ENCODE data around the gene SESN2. TPM values are rescaled to one million over a fixed set of nuclear protein-coding genes. Genes with fewer than 3 reads are reported as not detected.

SESN2 gene
- total RNA-seq, 1 experiment from 2014 or later: 17.4 TPM

DNA sequence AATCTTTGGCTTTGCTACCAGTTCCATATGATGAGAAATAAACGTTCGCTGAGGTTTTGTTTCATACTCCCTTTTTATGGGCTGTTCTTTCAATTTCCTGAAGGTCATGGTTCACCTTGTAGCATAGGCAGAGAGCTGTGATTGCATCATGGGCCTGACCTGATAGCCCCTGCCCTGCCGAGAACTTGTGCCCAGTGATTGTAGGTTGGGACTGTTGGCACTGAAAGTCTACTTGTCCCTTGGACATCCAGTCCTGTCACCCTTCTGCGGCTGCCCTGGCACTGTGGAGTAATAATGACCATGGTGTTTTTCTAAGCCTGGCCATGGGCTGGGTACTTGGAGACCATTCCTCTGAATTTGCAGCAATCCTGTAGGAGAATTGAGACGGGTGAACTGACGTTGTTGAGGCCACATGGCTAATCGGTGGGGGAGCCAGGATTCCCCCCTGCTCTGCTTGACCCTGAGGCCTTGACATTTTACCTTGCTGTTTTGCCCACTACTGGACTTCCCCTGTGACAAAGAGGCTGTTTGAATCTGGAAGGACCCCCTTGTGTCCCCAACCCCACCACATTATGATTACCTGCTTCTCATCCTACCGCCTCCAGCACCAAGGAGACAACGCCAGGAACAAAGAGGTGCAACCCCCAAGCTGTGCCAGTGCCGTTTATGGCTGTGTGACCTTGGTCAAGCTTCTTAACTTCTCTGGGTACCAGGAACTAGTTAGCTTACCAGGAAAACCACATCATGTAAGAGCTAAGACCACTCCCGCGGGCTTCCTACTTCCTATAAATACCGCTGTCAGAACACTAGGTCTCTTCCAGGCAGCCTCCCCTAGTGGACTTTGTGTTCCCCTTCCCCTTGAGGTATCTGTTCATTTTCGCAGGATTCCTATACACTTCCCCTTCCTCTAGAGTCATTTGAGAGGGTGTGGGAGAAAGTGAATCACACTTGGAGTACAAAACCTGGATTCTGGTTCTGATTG, 23.4 kb downstream of the SESN2 start:
- DNase-seq (ENCODE audit: low read depth): no peak

DNA sequence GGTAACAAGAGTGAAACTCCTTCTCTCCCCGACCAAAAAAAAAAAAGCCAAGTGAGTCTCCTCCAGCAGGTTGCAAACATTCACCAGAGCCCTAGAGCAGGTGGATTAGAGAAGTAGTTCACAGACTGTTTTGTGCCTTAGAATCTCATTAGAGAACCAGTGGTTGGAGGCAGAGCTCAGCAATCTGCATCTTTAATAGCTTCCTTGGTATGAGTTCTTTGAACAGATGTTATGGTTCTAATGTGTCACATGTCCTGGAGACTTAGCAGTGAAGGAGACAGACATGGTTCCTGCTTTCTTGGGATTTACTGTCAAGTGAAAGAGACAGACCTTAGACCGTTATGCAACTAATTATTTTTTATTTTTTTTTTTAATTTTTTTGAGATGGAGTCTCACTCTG, 26.8 kb downstream of the SESN2 start:
- DNase-seq (ENCODE audit: low read depth): no peak

DNA sequence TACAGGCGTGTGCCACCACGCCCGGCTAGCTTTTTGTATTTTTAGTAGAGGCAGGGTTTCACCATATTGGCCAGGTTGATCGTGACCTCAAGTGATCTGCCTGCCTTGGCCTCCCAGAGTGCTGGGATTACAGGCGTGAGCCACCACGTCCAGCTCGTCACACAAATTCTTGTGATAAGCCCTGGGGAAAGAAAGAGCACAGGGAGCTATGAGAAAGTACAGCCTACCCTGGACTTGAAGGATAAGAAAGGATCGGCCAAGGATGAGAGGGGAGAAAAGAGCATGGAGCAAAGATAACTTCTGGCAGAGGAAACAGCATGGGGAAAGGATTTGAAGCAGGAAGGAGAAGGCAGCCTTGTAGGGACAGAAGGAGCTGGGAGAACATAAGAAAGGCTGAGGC, 29.2 kb downstream of the SESN2 start:
- DNase-seq (ENCODE audit: low read depth): no peak

GRCh38 chr1:28290851-28291250, 31.5 kb downstream of the SESN2 start:
- DNase-seq (ENCODE audit: low read depth): no peak

GRCh38 chr1:28291711-28292110, 32.4 kb downstream of the SESN2 start:
- DNase-seq (ENCODE audit: low read depth): no peak

GRCh38 chr1:28295936-28296335, 36.6 kb downstream of the SESN2 start:
- DNase-seq (ENCODE audit: low read depth): no peak

- DNase-seq (ENCODE audit: low read depth): peak; percentile 71
Measured at GRCh38 chr1:28296401-28297261, 37.3 kb downstream of the SESN2 start.

GRCh38 chr1:28297826-28298225, 38.5 kb downstream of the SESN2 start:
- no peak for DNase-seq (ENCODE audit: low read depth)

DNA sequence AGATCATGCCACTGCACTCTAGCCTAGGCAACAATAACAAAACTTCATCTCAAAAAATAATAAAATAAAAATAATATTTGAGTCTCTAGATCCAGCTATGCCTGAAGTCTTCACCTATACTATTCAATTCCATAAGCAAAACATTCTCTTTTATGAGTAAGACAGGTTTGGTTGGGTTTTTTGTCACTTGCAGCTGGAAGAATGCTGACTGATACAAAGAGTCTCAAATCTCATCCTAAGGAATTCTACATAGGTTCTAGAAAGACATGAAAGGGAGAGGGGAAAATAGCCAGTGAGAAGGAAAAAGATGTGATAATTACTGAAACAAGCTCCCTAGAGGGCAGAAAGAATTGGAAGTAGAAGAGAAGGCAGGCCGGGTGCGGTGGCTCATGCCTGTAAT, 39.1 kb downstream of the SESN2 start:
- no peak for DNase-seq (ENCODE audit: low read depth)

DNA sequence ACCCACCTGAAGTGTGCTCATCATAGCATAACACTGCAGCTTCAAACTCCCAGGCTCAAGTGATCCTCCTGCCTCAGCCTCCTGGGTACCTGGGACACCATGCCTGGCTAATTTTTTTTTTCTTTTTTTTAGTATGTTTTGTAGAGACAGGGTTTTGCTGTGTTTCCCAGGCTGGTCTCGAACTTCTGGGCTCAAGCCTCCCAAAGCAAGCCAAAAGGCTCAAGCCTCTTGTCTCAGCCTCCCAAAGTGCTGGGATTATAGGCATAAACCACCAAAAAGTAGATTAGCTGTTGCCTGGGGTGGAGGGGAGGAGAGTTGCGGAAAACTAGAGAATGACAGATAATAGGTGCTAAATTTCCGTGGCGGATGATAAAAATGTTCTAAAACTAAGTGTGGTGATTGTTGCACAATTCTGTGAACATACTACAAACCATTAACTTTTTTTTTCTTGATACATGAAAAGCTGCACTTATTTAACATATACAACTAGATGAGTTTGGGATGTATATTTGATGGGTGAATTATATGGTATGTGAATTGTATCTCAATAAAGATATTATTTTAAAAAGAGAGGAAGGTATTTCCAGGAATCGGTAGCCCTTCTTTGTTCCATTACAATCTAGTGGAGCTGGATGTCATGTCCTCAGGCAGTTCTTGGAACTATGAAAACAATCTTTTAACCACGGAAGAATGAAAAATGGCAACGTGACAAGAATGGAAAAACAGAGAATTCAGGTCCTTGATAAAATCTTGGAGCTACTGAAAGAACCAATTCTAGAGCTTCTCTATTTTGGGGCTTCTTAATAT, 42.3 kb downstream of the SESN2 start:
- DNase-seq (ENCODE audit: low read depth): no peak

GRCh38 chr1:28302247-28302646, 42.9 kb downstream of the SESN2 start:
- DNase-seq (ENCODE audit: low read depth): no peak

DNA sequence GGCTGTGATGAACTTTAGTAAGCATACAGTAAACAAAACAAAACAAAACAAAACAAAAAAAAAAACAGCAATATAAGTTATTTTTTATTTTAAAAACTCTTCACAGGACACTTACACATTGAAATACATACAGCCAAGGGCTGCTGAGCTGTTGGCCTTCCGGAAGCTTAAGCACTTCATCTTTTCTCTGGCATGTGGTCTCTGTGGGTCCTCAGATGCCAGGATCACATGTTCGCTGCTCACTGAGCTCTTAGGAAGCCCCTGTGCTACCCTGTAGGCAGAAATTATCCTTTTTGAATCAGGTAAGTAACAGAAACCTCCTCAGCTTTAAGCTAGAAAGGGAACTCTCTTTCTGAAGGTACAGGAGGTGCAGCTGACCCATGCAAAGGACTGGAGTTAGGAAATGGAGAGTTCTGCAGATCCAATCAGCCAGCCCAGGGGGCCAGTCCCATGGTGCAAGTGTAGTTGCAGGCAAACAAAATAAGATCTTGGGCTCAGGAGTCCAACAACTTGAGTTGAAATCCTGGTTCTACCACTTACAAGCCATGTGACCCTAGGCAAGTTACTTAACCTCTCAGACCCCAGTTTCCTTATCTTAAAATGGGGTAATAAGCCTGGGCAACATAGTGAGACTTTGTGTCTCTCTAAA, 47.1 kb downstream of the SESN2 start:
- DNase-seq (ENCODE audit: low read depth): no peak

DNA sequence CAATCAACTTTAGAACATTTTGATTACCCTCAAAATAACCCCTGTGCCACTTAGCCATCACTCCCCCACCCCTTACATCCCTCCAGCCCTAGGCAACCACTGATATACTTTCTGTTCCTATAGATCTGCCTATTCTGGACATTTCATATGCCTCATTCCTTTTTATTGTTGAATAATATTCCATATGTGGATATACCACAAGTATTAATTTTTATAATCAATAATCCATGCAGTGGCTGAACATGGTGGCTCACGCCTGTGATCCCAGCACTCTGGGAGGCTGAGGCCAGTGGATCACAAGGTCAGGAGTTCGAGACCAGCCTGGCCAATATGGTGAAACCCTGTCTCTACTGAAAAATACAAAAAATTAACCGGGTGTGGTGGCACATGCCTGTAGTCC, 49.4 kb downstream of the SESN2 start:
- DNase-seq (ENCODE audit: low read depth): no peak

DNA sequence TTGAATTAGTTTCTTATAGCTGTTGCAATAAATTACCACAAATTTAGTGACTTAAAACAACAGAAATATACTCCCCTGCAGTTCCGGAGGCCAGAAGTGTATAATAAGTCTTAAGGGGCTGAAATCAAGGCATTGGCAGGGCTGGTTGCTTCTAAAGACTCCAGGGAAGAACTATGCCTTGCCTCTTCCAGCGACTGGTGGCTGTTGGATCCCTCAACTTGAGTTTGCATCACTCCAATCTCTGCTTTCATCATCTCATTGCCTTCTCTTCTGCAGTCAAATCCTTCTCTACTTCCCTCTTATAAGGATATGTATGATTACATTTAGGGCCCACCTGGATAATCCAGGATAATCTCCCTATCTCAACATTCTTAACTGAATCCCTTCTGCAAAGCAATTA, 50.4 kb downstream of the SESN2 start:
- DNase-seq (ENCODE audit: low read depth): no peak

DNA sequence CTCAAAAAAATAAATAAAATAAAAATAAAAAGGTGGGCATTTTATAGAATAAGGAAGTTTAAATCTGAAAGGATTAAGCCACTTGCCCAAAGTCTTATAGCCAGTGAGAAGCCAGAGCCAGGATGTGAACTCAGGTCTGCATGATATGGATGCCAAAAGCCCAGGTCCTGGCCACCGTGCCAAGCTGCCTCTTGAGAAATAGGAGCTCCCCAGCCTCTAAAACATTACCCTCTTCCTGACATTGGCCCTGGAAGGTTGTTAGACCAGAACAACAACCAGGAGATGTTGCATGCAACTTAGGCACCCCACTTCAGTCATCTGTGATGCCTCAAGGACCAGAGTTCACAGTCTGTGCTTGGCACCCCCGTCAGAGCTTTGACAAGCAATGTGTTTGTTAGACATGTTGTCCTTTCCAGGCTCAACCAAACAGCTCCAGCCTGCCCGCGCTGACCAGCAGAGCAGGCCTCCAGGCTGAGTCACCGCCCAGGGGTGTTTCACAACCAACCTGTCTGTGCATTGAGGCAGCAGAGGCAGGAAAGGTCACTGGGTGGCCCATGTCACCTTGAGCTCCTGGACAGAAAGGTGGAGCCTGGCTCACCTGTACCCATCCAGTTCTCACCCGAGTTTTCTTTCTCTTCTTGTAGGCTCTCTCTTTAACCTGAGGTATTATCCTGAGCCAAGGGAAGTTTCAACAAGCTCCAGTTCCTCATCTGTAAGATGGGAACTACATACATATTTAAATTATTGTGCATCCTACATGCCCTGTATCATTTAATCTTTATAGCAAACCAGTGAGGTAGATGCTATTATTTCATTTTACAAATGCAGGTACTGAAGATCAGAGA, 54.6 kb downstream of the SESN2 start:
- peak; percentile 62 for DNase-seq (ENCODE audit: low read depth)

GRCh38 chr1:28314547-28314941, 55.2 kb downstream of the SESN2 start:
- no peak for DNase-seq (ENCODE audit: low read depth)

DNA sequence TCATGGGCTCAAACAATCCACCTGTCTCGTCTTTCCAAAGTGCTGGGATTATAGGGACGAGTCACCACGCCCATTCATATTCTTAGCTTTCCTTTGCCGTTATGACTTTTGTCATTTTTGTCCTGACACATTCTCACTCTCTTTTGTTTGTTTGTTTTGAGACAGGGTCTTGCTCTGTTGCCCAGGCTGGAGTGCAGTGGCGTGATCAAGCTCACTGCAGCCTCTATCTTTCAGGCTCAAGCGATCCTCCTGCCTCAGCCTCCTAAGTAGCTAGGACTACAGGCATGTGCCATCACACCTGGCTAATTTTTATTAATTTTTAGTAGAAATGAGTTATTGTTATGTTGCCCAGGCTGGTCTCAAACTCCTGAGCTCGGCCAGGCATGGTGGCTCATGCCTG, 57.7 kb downstream of the SESN2 start:
- no peak for DNase-seq (ENCODE audit: low read depth)

DNA sequence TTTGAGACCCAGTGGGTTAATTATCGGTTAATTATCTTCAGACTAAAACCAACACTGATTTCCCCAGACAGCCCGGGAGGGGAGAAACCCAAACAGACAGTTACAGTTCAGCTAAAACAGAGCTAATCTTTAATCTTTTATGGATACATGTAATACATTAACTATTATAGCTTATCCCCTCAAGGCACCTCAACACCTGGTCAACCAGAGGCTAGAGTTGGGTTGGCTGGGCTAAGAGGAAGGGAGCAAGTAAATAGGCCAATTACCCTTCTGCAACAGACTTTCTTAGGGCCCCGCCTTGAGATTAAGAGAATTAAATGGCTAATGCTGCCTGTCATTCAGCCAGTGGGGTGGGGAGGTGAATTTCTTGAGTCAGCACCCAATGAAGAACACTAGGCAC, 62.9 kb downstream of the SESN2 start:
- no peak for DNase-seq (ENCODE audit: low read depth)

DNA sequence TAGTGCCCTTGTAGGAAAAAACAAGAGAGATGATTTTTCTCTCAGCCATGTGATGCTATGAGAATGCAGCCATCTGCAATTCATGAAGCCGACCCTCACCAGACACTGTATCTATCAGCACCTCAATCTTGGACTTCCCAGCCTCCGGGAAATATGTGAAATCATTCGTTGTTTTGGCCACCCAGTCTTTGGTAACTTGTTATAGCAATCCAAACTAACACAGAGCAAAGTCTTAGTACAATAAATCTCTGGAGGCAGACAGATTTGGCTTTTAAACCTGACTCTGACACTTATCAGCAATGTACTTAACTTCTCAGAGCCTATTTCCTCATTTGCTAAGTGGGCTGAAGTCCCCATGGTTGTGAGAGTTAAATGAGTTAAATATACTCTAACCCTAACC, 64.4 kb downstream of the SESN2 start:
- DNase-seq (ENCODE audit: low read depth): no peak

DNA sequence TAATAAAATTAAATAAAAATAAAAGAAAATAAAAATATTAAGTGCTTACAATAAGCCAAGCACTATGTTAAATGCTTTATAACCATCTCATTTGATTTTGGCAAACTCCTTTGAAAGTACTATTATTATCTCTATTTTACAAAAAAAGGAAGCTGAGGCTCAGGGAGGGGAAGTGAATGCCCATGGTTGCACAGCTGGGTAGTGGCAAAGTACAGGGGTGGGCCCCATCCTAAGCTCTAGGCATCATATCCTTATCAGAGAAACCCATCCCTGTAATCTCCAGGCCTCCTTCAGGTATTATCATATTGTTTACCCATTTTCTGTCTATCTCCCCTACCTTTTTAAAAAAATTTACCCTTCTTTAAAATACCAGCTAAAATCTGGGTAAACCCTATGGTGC, 67.2 kb downstream of the SESN2 start:
- no peak for DNase-seq (ENCODE audit: low read depth)

All from LHCN-M2 (cell line).